Panc1 (cell line): ENCODE results near the gene NLRP14. TPM values are rescaled to one million over a fixed set of nuclear protein-coding genes. Genes with fewer than 3 reads are reported as not detected.

Source experiments
- ATAC-seq: fragments of 200-7000 bp; cut with Tn5 transposase; 2 replicates; pipeline ENCODE4 v1.9.1; 2020; ENCODE audit warnings: mild to moderate bottlenecking, moderate library complexity
- BruUV-seq: library from RNA; stranded (reverse); fragments of 400-500 nt; replicated peaks from 2 replicates; lab custom pipeline; 2021; lab: Mats Ljungman, UMichigan
- CTCF ChIA-PET: fragments of 300-600 bp; sonication (Branson Sonifier 250); formaldehyde crosslinking; loops from one replicate; lab custom pipeline; 2022; ENCODE audit warnings: antibody characterized with exemption; lab: Charles Lee
- POLR2A ChIA-PET: fragments of 300-600 bp; sonication (Branson Sonifier 250); formaldehyde crosslinking; loops from one replicate; lab custom pipeline; 2022; ENCODE audit warnings: antibody characterized with exemption; lab: Charles Lee
- DNase-seq: peaks from one replicate; pipeline ENCODE4 v3.0.0-alpha.2; 2010; ENCODE audit warnings: low read depth, low spot score
- H3K27ac ChIP-seq: 2 replicates; pipeline ENCODE4 v1.5.1; 2011; ENCODE audit warnings: mild to moderate bottlenecking, low read length, inconsistent platforms
- H3K27me3 ChIP-seq: fragments of 200-500 bp; sonication (Bioruptor generic); 2 replicates; pipeline ENCODE4 v1.6.0; 2014; ENCODE audit warnings: low read length, inconsistent platforms; ENCODE audit not compliant: control insufficient read depth, insufficient read depth
- H3K36me3 ChIP-seq: fragments of 200-500 bp; sonication (Bioruptor generic); 2 replicates; pipeline ENCODE4 v1.5.1; 2014; ENCODE audit warnings: inconsistent platforms, mild to moderate bottlenecking, low read length, moderate library complexity; ENCODE audit not compliant: control insufficient read depth, insufficient read depth
- H3K4me1 ChIP-seq: 2 replicates; pipeline ENCODE4 v1.5.1; 2011; ENCODE audit warnings: inconsistent platforms, mild to moderate bottlenecking, low read length, moderate library complexity; ENCODE audit not compliant: control insufficient read depth, insufficient read depth
- H3K4me3 ChIP-seq, 2 experiments: 2 replicates each; pipeline ENCODE4 v1.5.1; 2011 to 2012; ENCODE audit warnings: low read depth in 2 of 2, low read length in 2 of 2, mild to moderate bottlenecking in 2 of 2, inconsistent platforms in 1 of 2, moderate library complexity in 1 of 2
- H3K9me3 ChIP-seq: fragments of 200-500 bp; sonication (Bioruptor generic); 2 replicates; pipeline ENCODE4 v1.5.1; 2014; ENCODE audit warnings: low read depth, mild to moderate bottlenecking, inconsistent platforms, low read length, moderate library complexity; ENCODE audit not compliant: control insufficient read depth, insufficient read depth
- POLR2AphosphoS5 ChIP-seq: IDR thresholded peaks from 2 replicates; pipeline ENCODE4 v1.6.1; 2012; ENCODE audit warnings: mild to moderate bottlenecking, low read depth, low read length, moderate library complexity
- SIN3A ChIP-seq: IDR thresholded peaks from 2 replicates; pipeline ENCODE4 v1.6.1; 2012; ENCODE audit warnings: low read depth, mild to moderate bottlenecking, low read length, moderate library complexity, borderline replicate concordance; ENCODE audit not compliant: insufficient read depth
- TCF7L2 ChIP-seq: IDR thresholded peaks from 2 replicates; pipeline ENCODE4 v1.6.1; 2011; ENCODE audit warnings: mild to moderate bottlenecking, low read depth, low read length, inconsistent platforms
- in situ Hi-C: cut with HindIII; loops from 2 replicates; pipeline ENCODE4 v1.10.0; 2016; ENCODE audit warnings: low sequenced_read_pairs, low pct_unique_long_range_greater_than_20kb
- intact Hi-C: fragments of 100-400 bp; cut with micrococcal nuclease; formaldehyde crosslinking; loops from one replicate; pipeline ENCODE4 v1.10.0; 2022; ENCODE audit not compliant: unreplicated experiment
- total RNA-seq: library from RNA; stranded (reverse); gene quantifications from one replicate; pipeline ENCODE4 v1.2.1, GENCODE V29; 2021; ENCODE audit not compliant: unreplicated experiment
- TF ChIP-seq, protein P1 (sequence below): fragments of 450-650 bp; IDR thresholded peaks from 2 replicates; pipeline ENCODE4 v1.5.1; 2017; ENCODE audit warnings: mild to moderate bottlenecking
- TF ChIP-seq, protein P2 (sequence below), 2 experiments: IDR thresholded peaks; 2 replicates each; pipeline ENCODE4 v1.6.1; 2011 to 2012; ENCODE audit warnings: low read depth in 2 of 2, control low read depth in 1 of 2, low read length in 1 of 2, mild to moderate bottlenecking in 1 of 2, moderate library complexity in 1 of 2; ENCODE audit not compliant: insufficient read depth in 1 of 2

The NLRP14 gene
- total RNA-seq, 1 experiment from 2014 or later = 0.08 TPM

- Histone ChIP-seq H3K4me3 (no peak overlapping the region), H3K4me1 (no peaks in the 10 kb centered on the region), H3K36me3 (no peaks in the 10 kb centered on the region), H3K27me3 (0 out of 2 replicates have a peak, but pooled peaks cover 6% of the 10 kb centered on the region), H3K27ac (no peak overlapping the region), H3K9me3 (no peaks in the 10 kb centered on the region)
- ChIA-PET POLR2A (no interaction called here), CTCF (no interaction called here)
- in situ Hi-C loops = no loop called here
- intact Hi-C loops = no loop called here
- BruUV-seq = no TSS peak
- TF ChIP-seq, protein P1, sequence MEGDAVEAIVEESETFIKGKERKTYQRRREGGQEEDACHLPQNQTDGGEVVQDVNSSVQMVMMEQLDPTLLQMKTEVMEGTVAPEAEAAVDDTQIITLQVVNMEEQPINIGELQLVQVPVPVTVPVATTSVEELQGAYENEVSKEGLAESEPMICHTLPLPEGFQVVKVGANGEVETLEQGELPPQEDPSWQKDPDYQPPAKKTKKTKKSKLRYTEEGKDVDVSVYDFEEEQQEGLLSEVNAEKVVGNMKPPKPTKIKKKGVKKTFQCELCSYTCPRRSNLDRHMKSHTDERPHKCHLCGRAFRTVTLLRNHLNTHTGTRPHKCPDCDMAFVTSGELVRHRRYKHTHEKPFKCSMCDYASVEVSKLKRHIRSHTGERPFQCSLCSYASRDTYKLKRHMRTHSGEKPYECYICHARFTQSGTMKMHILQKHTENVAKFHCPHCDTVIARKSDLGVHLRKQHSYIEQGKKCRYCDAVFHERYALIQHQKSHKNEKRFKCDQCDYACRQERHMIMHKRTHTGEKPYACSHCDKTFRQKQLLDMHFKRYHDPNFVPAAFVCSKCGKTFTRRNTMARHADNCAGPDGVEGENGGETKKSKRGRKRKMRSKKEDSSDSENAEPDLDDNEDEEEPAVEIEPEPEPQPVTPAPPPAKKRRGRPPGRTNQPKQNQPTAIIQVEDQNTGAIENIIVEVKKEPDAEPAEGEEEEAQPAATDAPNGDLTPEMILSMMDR = no peak
- no peak for TF ChIP-seq TCF7L2
- no peak for TF ChIP-seq POLR2AphosphoS5
- TF ChIP-seq, protein P2, sequence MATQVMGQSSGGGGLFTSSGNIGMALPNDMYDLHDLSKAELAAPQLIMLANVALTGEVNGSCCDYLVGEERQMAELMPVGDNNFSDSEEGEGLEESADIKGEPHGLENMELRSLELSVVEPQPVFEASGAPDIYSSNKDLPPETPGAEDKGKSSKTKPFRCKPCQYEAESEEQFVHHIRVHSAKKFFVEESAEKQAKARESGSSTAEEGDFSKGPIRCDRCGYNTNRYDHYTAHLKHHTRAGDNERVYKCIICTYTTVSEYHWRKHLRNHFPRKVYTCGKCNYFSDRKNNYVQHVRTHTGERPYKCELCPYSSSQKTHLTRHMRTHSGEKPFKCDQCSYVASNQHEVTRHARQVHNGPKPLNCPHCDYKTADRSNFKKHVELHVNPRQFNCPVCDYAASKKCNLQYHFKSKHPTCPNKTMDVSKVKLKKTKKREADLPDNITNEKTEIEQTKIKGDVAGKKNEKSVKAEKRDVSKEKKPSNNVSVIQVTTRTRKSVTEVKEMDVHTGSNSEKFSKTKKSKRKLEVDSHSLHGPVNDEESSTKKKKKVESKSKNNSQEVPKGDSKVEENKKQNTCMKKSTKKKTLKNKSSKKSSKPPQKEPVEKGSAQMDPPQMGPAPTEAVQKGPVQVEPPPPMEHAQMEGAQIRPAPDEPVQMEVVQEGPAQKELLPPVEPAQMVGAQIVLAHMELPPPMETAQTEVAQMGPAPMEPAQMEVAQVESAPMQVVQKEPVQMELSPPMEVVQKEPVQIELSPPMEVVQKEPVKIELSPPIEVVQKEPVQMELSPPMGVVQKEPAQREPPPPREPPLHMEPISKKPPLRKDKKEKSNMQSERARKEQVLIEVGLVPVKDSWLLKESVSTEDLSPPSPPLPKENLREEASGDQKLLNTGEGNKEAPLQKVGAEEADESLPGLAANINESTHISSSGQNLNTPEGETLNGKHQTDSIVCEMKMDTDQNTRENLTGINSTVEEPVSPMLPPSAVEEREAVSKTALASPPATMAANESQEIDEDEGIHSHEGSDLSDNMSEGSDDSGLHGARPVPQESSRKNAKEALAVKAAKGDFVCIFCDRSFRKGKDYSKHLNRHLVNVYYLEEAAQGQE (IDR thresholded peaks at IDR 0.05; ENCODE audit: insufficient read depth in 1 of 2, low read depth in 2 of 2, low read length in 1 of 2) = no peak
- TF ChIP-seq SIN3A = no peak
- no peak for ATAC-seq
- DNase-seq = no peak
Observed at GRCh38 chr11:7072401-7073028, 52.2 kb downstream of the NLRP14 start.

DNA sequence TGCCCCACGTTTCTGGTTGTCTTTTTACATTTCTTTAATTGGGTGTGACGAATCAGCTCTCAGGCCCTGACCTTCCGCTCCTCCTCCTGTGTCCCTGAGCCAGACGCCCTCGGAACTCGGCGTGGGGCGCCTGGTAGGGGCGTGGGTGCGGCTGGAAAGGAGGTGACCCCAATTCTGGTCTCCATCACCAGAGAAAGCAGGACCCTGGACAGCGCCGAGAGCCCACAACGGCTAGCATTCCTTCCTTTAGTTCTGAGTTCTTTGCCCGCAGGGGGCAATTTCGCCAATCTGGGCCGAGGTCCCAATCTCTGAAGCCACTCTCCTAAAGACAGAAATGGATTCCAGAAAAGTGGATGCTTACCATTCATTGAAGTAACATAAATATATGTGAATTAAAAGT, 56.8 kb downstream of the NLRP14 start:
- H3K9me3 ChIP-seq = no peaks in the 10 kb centered on the region

More for the DNA sequence above, 56.8 kb downstream of the NLRP14 start:
- POLR2A ChIA-PET = no interaction called here
- DNase-seq (no peak), ATAC-seq (no peak)
- CTCF ChIA-PET = no interaction called here
- Histone ChIP-seq H3K4me1 (no peaks in the 10 kb centered on the region), H3K27ac (no peak overlapping the region), H3K36me3 (no peaks in the 10 kb centered on the region), H3K4me3 (no peak overlapping the region), H3K27me3 (no peaks in the 10 kb centered on the region)
- BruUV-seq = no TSS peak
- intact Hi-C loops = no loop called here
- in situ Hi-C loops = no loop called here
- TF ChIP-seq, protein P2 (IDR thresholded peaks at IDR 0.05; ENCODE audit: insufficient read depth in 1 of 2, low read depth in 2 of 2, low read length in 1 of 2) = peak; percentile 91
- TF ChIP-seq POLR2AphosphoS5 = no peak
- no peak for TF ChIP-seq TCF7L2
- TF ChIP-seq, protein P1 = no peak
- TF ChIP-seq SIN3A = no peak
